GM23338 (cell line): ENCODE measurements around the gene DDX39A.

ENCODE experiments used
- CREB1 ChIP-seq: fragments of 250-450 bp; sonication (Bioruptor Pico); IDR thresholded peaks from 2 replicates; pipeline ENCODE4 v1.5.0; 2020; ENCODE audit warnings: low read depth, mild to moderate bottlenecking, moderate library complexity
- EZH2 ChIP-seq: fragments of 200-600 bp; sonication (generic); IDR thresholded peaks from one replicate; pipeline ENCODE4 v1.8.0; 2017; ENCODE audit warnings: antibody characterized with exemption, mild to moderate bottlenecking, low read depth; ENCODE audit not compliant: unreplicated experiment
- EZH2phosphoT487 ChIP-seq: fragments of 200-600 bp; sonication (generic); IDR thresholded peaks from one replicate; pipeline ENCODE4 v1.8.1; 2018; ENCODE audit warnings: antibody characterized with exemption; ENCODE audit not compliant: unreplicated experiment
- POLR2AphosphoS5 ChIP-seq: IDR thresholded peaks from 2 replicates; pipeline ENCODE4 v1.6.1; 2016; ENCODE audit warnings: antibody characterized with exemption, low read depth
- REST ChIP-seq: IDR thresholded peaks from one replicate; pipeline ENCODE4 v1.6.1; 2018; ENCODE audit warnings: antibody characterized with exemption; ENCODE audit not compliant: unreplicated experiment
- STAT1 ChIP-seq: IDR thresholded peaks from one replicate; pipeline ENCODE4 v1.6.1; 2016; ENCODE audit warnings: antibody characterized with exemption; ENCODE audit not compliant: unreplicated experiment
- ZNF114 ChIP-seq: fragments of 250-450 bp; sonication (Bioruptor Pico); IDR thresholded peaks from 2 replicates; pipeline ENCODE4 v1.5.0; 2020; ENCODE audit warnings: mild to moderate bottlenecking, moderate library complexity
- ZNF331 ChIP-seq: fragments of 250-450 bp; sonication (Bioruptor Pico); IDR thresholded peaks from 2 replicates; pipeline ENCODE4 v1.5.0; 2020; ENCODE audit warnings: low read depth, mild to moderate bottlenecking, moderate library complexity
- TF ChIP-seq, protein P1 (sequence below), 2 experiments: fragments of 200-600 bp in 1 of 2; sonication (generic) in 1 of 2; conservative IDR thresholded peaks; 2 replicates each; pipeline versions ENCODE4 v1.5.1 to v1.6.1; 2016 to 2017; ENCODE audit warnings: antibody characterized with exemption in 2 of 2, low read depth in 2 of 2, mild to moderate bottlenecking in 2 of 2, moderate library complexity in 1 of 2
- TF ChIP-seq, protein P2 (sequence below): fragments of 250-450 bp; sonication (Bioruptor Pico); IDR thresholded peaks from 2 replicates; pipeline ENCODE4 v1.5.0; 2020; ENCODE audit warnings: mild to moderate bottlenecking, moderate library complexity

- TF ChIP-seq EZH2 (no peak), EZH2phosphoT487 (no peak), POLR2AphosphoS5 (no peak), STAT1 (no peak), REST (no peak), ZNF114 (CRISPR knock-in tag) (no peak), CREB1 (no peak), ZNF331 (CRISPR knock-in tag) (no peak)
- TF ChIP-seq, protein P1, sequence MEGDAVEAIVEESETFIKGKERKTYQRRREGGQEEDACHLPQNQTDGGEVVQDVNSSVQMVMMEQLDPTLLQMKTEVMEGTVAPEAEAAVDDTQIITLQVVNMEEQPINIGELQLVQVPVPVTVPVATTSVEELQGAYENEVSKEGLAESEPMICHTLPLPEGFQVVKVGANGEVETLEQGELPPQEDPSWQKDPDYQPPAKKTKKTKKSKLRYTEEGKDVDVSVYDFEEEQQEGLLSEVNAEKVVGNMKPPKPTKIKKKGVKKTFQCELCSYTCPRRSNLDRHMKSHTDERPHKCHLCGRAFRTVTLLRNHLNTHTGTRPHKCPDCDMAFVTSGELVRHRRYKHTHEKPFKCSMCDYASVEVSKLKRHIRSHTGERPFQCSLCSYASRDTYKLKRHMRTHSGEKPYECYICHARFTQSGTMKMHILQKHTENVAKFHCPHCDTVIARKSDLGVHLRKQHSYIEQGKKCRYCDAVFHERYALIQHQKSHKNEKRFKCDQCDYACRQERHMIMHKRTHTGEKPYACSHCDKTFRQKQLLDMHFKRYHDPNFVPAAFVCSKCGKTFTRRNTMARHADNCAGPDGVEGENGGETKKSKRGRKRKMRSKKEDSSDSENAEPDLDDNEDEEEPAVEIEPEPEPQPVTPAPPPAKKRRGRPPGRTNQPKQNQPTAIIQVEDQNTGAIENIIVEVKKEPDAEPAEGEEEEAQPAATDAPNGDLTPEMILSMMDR (conservative IDR thresholded peaks at IDR 0.05; ENCODE audit: low read depth in 2 of 2), result no peak
- TF ChIP-seq, protein P2, sequence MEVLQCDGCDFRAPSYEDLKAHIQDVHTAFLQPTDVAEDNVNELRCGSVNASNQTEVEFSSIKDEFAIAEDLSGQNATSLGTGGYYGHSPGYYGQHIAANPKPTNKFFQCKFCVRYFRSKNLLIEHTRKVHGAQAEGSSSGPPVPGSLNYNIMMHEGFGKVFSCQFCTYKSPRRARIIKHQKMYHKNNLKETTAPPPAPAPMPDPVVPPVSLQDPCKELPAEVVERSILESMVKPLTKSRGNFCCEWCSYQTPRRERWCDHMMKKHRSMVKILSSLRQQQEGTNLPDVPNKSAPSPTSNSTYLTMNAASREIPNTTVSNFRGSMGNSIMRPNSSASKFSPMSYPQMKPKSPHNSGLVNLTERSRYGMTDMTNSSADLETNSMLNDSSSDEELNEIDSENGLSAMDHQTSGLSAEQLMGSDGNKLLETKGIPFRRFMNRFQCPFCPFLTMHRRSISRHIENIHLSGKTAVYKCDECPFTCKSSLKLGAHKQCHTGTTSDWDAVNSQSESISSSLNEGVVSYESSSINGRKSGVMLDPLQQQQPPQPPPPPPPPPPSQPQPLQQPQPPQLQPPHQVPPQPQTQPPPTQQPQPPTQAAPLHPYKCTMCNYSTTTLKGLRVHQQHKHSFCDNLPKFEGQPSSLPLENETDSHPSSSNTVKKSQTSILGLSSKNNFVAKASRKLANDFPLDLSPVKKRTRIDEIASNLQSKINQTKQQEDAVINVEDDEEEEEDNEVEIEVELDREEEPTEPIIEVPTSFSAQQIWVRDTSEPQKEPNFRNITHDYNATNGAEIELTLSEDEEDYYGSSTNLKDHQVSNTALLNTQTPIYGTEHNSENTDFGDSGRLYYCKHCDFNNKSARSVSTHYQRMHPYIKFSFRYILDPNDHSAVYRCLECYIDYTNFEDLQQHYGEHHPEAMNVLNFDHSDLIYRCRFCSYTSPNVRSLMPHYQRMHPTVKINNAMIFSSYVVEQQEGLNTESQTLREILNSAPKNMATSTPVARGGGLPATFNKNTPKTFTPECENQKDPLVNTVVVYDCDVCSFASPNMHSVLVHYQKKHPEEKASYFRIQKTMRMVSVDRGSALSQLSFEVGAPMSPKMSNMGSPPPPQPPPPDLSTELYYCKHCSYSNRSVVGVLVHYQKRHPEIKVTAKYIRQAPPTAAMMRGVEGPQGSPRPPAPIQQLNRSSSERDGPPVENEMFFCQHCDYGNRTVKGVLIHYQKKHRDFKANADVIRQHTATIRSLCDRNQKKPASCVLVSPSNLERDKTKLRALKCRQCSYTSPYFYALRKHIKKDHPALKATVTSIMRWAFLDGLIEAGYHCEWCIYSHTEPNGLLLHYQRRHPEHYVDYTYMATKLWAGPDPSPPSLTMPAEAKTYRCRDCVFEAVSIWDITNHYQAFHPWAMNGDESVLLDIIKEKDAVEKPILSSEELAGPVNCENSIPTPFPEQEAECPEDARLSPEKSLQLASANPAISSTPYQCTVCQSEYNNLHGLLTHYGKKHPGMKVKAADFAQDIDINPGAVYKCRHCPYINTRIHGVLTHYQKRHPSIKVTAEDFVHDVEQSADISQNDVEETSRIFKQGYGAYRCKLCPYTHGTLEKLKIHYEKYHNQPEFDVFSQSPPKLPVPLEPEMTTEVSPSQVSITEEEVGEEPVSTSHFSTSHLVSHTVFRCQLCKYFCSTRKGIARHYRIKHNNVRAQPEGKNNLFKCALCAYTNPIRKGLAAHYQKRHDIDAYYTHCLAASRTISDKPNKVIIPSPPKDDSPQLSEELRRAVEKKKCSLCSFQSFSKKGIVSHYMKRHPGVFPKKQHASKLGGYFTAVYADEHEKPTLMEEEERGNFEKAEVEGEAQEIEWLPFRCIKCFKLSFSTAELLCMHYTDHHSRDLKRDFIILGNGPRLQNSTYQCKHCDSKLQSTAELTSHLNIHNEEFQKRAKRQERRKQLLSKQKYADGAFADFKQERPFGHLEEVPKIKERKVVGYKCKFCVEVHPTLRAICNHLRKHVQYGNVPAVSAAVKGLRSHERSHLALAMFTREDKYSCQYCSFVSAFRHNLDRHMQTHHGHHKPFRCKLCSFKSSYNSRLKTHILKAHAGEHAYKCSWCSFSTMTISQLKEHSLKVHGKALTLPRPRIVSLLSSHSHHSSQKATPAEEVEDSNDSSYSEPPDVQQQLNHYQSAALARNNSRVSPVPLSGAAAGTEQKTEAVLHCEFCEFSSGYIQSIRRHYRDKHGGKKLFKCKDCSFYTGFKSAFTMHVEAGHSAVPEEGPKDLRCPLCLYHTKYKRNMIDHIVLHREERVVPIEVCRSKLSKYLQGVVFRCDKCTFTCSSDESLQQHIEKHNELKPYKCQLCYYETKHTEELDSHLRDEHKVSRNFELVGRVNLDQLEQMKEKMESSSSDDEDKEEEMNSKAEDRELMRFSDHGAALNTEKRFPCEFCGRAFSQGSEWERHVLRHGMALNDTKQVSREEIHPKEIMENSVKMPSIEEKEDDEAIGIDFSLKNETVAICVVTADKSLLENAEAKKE (CRISPR knock-in tag), result no peak
Measured at GRCh38 chr19:14414926-14415690, 4.0 kb downstream of the DDX39A start.
